Hepatocyte (in vitro differentiated cells): ENCODE measurements around the gene GALNT7. TPM values are rescaled to one million over a fixed set of nuclear protein-coding genes. Genes with fewer than 3 reads are reported as not detected.

Experiments used
- DNase-seq: peaks from one replicate; pipeline ENCODE4 v3.0.0-alpha.2; 2016; ENCODE audit warnings: low spot score
- H2AFZ ChIP-seq: fragments of 200-600 bp; sonication (generic); 2 replicates; pipeline ENCODE4 v1.6.0; 2016; ENCODE audit warnings: antibody characterized with exemption, mild to moderate bottlenecking
- H3K27ac ChIP-seq: fragments of 200-600 bp; sonication (generic); 2 replicates; pipeline ENCODE4 v1.5.1; 2016; ENCODE audit warnings: mild to moderate bottlenecking
- H3K27me3 ChIP-seq: fragments of 200-600 bp; sonication (generic); 2 replicates; pipeline ENCODE4 v1.6.1; 2016
- H3K36me3 ChIP-seq: fragments of 200-600 bp; sonication (generic); replicated peaks from 2 replicates; pipeline ENCODE4 v1.5.1; 2016; ENCODE audit warnings: low read depth; ENCODE audit not compliant: insufficient read depth
- H3K4me1 ChIP-seq: fragments of 200-600 bp; sonication (generic); 2 replicates; pipeline ENCODE4 v1.5.1; 2016; ENCODE audit warnings: mild to moderate bottlenecking, moderate library complexity; ENCODE audit not compliant: insufficient read depth
- H3K4me2 ChIP-seq: fragments of 200-600 bp; sonication (generic); 2 replicates; pipeline ENCODE4 v1.6.0; 2016
- H3K4me3 ChIP-seq: fragments of 200-600 bp; sonication (generic); 2 replicates; pipeline ENCODE4 v1.5.1; 2016; ENCODE audit warnings: mild to moderate bottlenecking
- H3K79me2 ChIP-seq: fragments of 200-600 bp; sonication (generic); 2 replicates; pipeline ENCODE4 v1.6.0; 2017; ENCODE audit warnings: mild to moderate bottlenecking
- H3K9me2 ChIP-seq: fragments of 200-600 bp; sonication (generic); replicated peaks from 2 replicates; pipeline ENCODE4 v1.6.0; 2017; ENCODE audit warnings: mild to moderate bottlenecking; ENCODE audit not compliant: insufficient read depth
- H3K9me3 ChIP-seq: fragments of 200-600 bp; sonication (generic); 2 replicates; pipeline ENCODE4 v1.5.1; 2016; ENCODE audit warnings: low read depth, mild to moderate bottlenecking
- H4K20me1 ChIP-seq: fragments of 200-600 bp; sonication (generic); 2 replicates; pipeline ENCODE4 v1.6.0; 2016; ENCODE audit warnings: mild to moderate bottlenecking; ENCODE audit not compliant: insufficient read depth, poor library complexity, severe bottlenecking
- EZH2 ChIP-seq: fragments of 200-600 bp; sonication (generic); IDR thresholded peaks from 2 replicates; pipeline ENCODE4 v1.6.1; 2016; ENCODE audit warnings: antibody characterized with exemption, mild to moderate bottlenecking, borderline replicate concordance
- EZH2phosphoT487 ChIP-seq: fragments of 200-600 bp; sonication (generic); IDR thresholded peaks from one replicate; pipeline ENCODE4 v1.6.1; 2018; ENCODE audit warnings: antibody characterized with exemption, mild to moderate bottlenecking, low read depth, moderate library complexity; ENCODE audit not compliant: unreplicated experiment, severe bottlenecking
- WGBS: methylation state at CpG from one replicate; pipeline ENCODE4 v1.1.6; 2016; ENCODE audit warnings: low lambda C conversion rate; ENCODE audit errors: missing lambda C conversion rate; 5-methylcytosine and 5-hydroxymethylcytosine counted together
- polyA plus RNA-seq: library from polyadenylated mRNA; unstranded; fragments of >200 nt; fragmentation: Nextera tagmentation; extraction: Ambion mirVana; gene quantifications from 2 replicates; pipeline ENCODE4 v1.2.1, GENCODE V29; 2016
- total RNA-seq: library from RNA; depleted of rRNA; stranded (reverse); fragments of >200 nt; gene quantifications from 2 replicates; pipeline ENCODE4 v1.2.3, GENCODE V29; 2014
- TF ChIP-seq, protein P1 (sequence below): fragments of 200-600 bp; sonication (generic); IDR thresholded peaks from 2 replicates; pipeline ENCODE4 v1.5.1; 2016; ENCODE audit warnings: antibody characterized with exemption, mild to moderate bottlenecking; ENCODE audit not compliant: poor library complexity

GALNT7 gene
- total and polyA plus RNA-seq, 2 experiments from 2014 or later = 23.7 to 44.6 TPM

DNA sequence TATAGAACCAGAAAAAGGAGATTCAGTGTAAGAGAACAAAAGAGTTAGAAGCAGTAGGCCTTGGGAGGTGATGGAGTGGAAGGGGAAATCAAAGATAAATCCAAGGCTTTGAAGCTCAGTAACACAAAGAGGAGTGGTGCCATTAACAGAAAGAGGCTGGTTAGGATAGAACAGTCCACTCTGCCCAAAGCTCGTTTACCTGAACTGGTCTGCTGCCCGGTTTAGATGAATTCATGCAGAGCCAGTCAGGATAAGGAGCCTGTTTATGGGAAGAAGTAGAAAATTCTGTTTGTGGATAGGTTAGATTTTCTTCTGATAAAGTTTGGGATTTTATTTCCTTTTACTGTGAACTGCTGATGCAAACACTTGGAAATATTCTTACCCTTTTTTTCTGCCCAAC is 85.0 kb downstream of the GALNT7 start:
- Histone ChIP-seq H3K27me3 (no peaks in the 10 kb centered on the region), H3K79me2 (no peaks in the 10 kb centered on the region), H3K4me2 (no peak overlapping the region), H3K27ac (no peak overlapping the region), H3K4me1 (no peaks in the 10 kb centered on the region), H3K36me3 (no peaks in the 10 kb centered on the region), H3K4me3 (no peak overlapping the region), H3K9me3 (no peaks in the 10 kb centered on the region), H3K9me2 (no peaks in the 10 kb centered on the region), H4K20me1 (no peaks in the 10 kb centered on the region), H2AFZ (no peak overlapping the region)
- DNase-seq = no peak
- TF ChIP-seq EZH2 = no peak
- no peak for TF ChIP-seq EZH2phosphoT487
- TF ChIP-seq, protein P1, sequence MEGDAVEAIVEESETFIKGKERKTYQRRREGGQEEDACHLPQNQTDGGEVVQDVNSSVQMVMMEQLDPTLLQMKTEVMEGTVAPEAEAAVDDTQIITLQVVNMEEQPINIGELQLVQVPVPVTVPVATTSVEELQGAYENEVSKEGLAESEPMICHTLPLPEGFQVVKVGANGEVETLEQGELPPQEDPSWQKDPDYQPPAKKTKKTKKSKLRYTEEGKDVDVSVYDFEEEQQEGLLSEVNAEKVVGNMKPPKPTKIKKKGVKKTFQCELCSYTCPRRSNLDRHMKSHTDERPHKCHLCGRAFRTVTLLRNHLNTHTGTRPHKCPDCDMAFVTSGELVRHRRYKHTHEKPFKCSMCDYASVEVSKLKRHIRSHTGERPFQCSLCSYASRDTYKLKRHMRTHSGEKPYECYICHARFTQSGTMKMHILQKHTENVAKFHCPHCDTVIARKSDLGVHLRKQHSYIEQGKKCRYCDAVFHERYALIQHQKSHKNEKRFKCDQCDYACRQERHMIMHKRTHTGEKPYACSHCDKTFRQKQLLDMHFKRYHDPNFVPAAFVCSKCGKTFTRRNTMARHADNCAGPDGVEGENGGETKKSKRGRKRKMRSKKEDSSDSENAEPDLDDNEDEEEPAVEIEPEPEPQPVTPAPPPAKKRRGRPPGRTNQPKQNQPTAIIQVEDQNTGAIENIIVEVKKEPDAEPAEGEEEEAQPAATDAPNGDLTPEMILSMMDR = no peak
- WGBS = 82% methylated on average over 2 of the region's 2 CpGs

DNA sequence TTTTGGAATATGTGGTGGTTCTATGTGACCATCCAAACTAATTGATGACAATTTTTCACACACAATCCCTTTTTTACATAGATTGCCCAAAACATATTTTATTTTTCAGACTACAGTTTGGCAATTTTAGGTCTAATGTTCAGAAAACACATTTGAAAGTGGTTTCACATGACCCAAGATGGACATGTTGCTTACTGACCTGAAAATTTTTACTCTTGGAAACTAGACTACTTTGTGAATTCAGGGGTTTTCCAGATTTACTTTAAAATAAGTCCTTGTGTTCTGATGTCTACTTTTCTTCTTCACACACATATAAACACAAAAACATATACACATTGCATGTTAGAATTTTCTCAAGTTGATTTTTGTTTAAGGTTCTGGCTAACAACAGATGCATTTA is 86.0 kb downstream of the GALNT7 start:
- Histone ChIP-seq H3K27me3 (no peaks in the 10 kb centered on the region), H3K4me3 (no peak overlapping the region), H3K9me3 (no peaks in the 10 kb centered on the region), H4K20me1 (no peaks in the 10 kb centered on the region), H3K4me2 (no peak overlapping the region), H3K4me1 (no peaks in the 10 kb centered on the region), H2AFZ (no peak overlapping the region), H3K36me3 (no peaks in the 10 kb centered on the region), H3K9me2 (no peaks in the 10 kb centered on the region), H3K27ac (no peak overlapping the region), H3K79me2 (no peaks in the 10 kb centered on the region)
- TF ChIP-seq, protein P1 = no peak
- DNase-seq = no peak

DNA sequence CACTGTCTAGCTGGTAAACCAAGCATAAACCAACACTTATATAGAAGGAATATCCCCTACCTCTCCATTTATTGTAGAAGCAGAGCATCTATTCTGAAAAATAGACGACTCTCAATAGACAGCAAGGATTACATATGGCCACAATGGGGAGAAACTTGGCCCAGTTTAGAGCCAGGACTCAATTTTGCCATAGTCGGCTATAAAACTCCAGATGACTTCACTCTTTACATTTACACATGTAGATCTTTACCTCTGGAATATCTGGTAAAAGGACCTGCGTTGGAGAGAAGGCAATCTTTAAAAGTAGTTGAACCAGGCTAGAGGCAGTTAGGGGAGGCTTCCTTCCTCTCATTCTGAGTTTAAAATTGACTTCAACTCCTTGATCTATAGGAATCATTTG is 88.2 kb downstream of the GALNT7 start:
- H2AFZ ChIP-seq = no peak overlapping the region
- no peak overlapping the region for H3K4me2 ChIP-seq
- no peak overlapping the region for H3K27ac ChIP-seq
- TF ChIP-seq, protein P1 = no peak
- no peak for TF ChIP-seq EZH2
- TF ChIP-seq EZH2phosphoT487 = no peak
- no peak overlapping the region for H3K4me3 ChIP-seq
- no peaks in the 10 kb centered on the region for H3K27me3 ChIP-seq
- DNase-seq = no peak
- H3K4me1 ChIP-seq = no peaks in the 10 kb centered on the region
- H3K36me3 ChIP-seq = no peaks in the 10 kb centered on the region
- no peaks in the 10 kb centered on the region for H3K9me2 ChIP-seq
- no peaks in the 10 kb centered on the region for H3K9me3 ChIP-seq
- 87% methylated on average over 3 of the region's 3 CpGs for WGBS
- no peaks in the 10 kb centered on the region for H3K79me2 ChIP-seq
- H4K20me1 ChIP-seq = no peaks in the 10 kb centered on the region
